Stimulated activated naive CD8-positive, alpha-beta T cell treated with anti-CD3 and anti-CD28 coated beads, Interleukin-15, amount 100 ng/mL, for 72 hours (primary cell): ENCODE data around the gene HOXD13.

Source experiments
- ATAC-seq: fragments of 150-1000 bp; cut with Tn5 transposase; 2 replicates; pipeline ENCODE4 v1.10.0; 2021; ENCODE audit warnings: mild to moderate bottlenecking, moderate library complexity
- DNase-seq, 2 donors: peaks; one replicate each; pipeline ENCODE4 v3.0.0; 2021 to 2022
- H3K27ac Mint-ChIP-seq, 2 donors: one replicate each; pipeline ENCODE4 v1.8.0; 2022; ENCODE audit warnings: mild to moderate bottlenecking in 2 of 2, mixed read lengths in 2 of 2, moderate library complexity in 2 of 2
- H3K27me3 Mint-ChIP-seq: one replicate; pipeline ENCODE4 v1.8.0; 2022; ENCODE audit warnings: mixed read lengths
- H3K4me1 Mint-ChIP-seq: one replicate; pipeline ENCODE4 v1.8.0; 2022; ENCODE audit warnings: mild to moderate bottlenecking, mixed read lengths
- H3K4me3 Mint-ChIP-seq, 2 donors: one replicate each; pipeline ENCODE4 v1.8.0; 2022; ENCODE audit warnings: mild to moderate bottlenecking in 2 of 2, mixed read lengths in 2 of 2, moderate library complexity in 1 of 2
- H3K9me3 Mint-ChIP-seq, 2 donors: one replicate each; pipeline ENCODE4 v1.8.0; 2022; ENCODE audit warnings: mixed read lengths in 2 of 2

Gene HOXD13

GRCh38 chr2:176125772-176126054 lies 33.2 kb downstream of the HOXD13 start:
- Mint-ChIP-seq H3K9me3 (no peaks in the 10 kb centered on the region), H3K4me1 (peaks cover 42% of the 10 kb centered on the region), H3K27ac (no peak overlapping the region), H3K27me3 (peaks cover 95% of the 10 kb centered on the region), H3K4me3 (no peak overlapping the region)
- no peak for DNase-seq
- ATAC-seq = no peak

DNA sequence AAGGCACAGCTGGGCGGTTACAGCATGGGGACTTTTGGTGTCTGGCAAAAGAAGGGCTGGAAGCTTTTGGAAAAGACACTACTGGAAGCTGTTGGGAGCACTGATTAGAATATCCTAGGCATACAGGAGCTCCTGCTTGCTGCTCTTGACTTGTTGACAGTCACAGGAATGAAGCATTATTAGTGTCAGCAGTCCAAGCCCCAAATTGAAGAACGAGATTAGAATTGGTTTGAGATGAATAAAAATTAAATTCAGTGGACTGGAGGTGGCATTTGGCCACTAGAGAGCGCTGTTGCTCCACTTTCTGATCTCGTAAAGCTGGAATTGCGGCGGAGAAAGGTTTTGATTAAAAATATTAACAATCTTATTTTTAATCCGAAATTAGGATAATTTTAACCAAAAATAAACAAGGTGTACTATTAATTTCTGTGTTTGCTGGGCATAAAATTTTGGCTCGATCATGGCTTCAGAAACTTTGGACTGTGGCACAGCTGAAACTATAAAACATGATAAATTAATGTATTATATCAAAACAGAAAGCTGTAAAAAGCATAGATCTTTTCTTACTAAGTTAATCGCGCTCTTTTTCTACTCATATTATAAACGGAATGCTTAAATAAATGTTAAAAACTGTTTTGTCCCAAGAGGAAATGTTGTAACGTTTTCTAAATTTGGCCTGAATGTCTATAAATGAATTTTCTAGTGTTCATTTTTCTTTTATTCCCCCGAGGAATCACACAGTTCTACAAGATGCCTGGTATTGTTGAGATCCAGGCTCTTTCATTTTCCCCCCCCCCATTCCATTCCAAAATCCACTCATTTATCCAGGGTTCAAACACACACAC lies 34.6 kb downstream of the HOXD13 start:
- Mint-ChIP-seq H3K27ac (no peak overlapping the region), H3K9me3 (no peaks in the 10 kb centered on the region), H3K4me1 (peaks cover 45% of the 10 kb centered on the region), H3K4me3 (no peak overlapping the region), H3K27me3 (peaks cover 96% of the 10 kb centered on the region)
- peak in 1 of 2 donors; percentile 58 for DNase-seq
- ATAC-seq = no peak

GRCh38 chr2:176127774-176128072 lies 35.2 kb downstream of the HOXD13 start:
- no peak for ATAC-seq
- no peak overlapping the region for H3K4me3 Mint-ChIP-seq
- H3K27me3 Mint-ChIP-seq = peaks cover 96% of the 10 kb centered on the region
- H3K27ac Mint-ChIP-seq = no peak overlapping the region
- no peak for DNase-seq
- peaks cover 51% of the 10 kb centered on the region for H3K4me1 Mint-ChIP-seq
- H3K9me3 Mint-ChIP-seq = no peaks in the 10 kb centered on the region

DNA sequence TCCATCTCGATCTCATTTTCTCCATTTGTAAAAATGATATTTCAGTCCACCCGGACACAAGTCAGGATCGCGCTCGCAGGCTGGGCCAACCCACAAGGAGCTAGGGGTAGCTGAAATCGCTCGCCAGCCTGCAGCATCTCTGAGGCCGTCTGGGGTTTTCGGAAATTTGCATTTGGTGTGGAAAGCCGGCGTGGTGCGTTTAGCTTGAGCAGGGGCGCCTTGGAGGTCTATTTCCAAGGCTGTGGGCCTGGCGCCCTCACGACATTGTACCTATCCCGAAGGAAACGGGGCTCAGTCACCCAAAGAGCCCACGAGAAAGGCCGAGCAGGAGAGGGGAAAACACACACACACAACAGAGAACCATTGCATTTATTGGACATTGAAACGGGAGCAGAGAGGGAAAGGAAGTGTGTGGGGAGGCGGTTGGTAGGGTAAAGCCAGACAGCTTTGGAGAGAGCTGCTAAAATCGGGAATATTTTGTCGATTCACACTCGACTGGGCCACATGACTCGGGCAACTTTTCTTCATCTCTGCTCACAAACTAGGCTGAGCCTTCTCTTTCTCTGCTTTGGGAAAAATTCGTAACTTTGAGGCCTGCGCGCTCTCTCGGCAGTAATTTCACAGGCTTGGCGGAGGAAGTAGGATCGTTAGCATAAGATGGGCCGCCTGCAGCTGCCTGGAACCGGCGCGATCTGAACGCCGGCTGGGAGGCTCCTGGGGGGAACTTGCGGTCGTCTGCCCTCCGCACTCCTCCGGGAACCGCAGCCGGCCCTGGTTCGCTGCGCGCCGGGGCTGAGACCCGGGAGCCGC lies 35.9 kb downstream of the HOXD13 start:
- DNase-seq = peak in 1 of 2 donors; percentile 9
- H3K27me3 Mint-ChIP-seq = peaks cover 96% of the 10 kb centered on the region
- peak overlapping the region; percentile 61 to 67 for H3K27ac Mint-ChIP-seq
- H3K9me3 Mint-ChIP-seq = no peaks in the 10 kb centered on the region
- peaks cover 51% of the 10 kb centered on the region for H3K4me1 Mint-ChIP-seq
- H3K4me3 Mint-ChIP-seq = peak overlapping the region; percentile 41 to 58
- ATAC-seq = no peak

GRCh38 chr2:176128982-176129796 lies 36.7 kb downstream of the HOXD13 start, which contains the start of gene HOXD8:
Gene HOXD8 (plus strand): TSS chr2:176129705. CDS start chr2:176130367, 662 bp downstream.
- Mint-ChIP-seq H3K27ac (peak within 1 kb of the TSS; percentile 61 to 67), H3K4me1 (peaks cover 43% of the 10 kb centered on the region), H3K4me3 (peak within 1 kb of the TSS; percentile 63 to 70), H3K9me3 (no peaks in the 10 kb centered on the region), H3K27me3 (peaks cover 96% of the 10 kb centered on the region)
- peak in 1 of 2 donors; percentile 35 for DNase-seq
- ATAC-seq = peak; percentile 43

DNA sequence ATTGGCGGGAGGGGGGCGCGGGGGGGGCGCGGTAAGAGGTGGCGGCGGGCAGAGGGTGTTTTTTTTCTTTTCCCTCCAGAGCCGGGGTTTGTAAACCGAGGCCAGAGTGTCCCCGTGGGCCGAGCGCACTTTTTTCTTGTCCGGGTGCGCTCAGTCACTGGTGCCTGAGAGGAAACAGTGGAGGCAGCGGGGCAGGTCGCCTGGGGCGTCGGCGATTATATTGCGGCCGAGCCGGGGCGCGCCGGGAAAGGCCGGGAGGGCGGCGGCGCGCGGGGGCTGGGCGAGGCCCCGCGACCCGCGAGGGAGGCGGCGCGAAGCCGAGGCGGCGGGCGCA lies 37.3 kb downstream of the HOXD13 start:
- Mint-ChIP-seq H3K9me3 (no peaks in the 10 kb centered on the region), H3K4me3 (peak overlapping the region; percentile 41 to 63), H3K27me3 (peaks cover 96% of the 10 kb centered on the region), H3K27ac (no peak overlapping the region), H3K4me1 (peaks cover 40% of the 10 kb centered on the region)
- ATAC-seq (peak; percentile 21), DNase-seq (peak in 1 of 2 donors; percentile 11)

DNA sequence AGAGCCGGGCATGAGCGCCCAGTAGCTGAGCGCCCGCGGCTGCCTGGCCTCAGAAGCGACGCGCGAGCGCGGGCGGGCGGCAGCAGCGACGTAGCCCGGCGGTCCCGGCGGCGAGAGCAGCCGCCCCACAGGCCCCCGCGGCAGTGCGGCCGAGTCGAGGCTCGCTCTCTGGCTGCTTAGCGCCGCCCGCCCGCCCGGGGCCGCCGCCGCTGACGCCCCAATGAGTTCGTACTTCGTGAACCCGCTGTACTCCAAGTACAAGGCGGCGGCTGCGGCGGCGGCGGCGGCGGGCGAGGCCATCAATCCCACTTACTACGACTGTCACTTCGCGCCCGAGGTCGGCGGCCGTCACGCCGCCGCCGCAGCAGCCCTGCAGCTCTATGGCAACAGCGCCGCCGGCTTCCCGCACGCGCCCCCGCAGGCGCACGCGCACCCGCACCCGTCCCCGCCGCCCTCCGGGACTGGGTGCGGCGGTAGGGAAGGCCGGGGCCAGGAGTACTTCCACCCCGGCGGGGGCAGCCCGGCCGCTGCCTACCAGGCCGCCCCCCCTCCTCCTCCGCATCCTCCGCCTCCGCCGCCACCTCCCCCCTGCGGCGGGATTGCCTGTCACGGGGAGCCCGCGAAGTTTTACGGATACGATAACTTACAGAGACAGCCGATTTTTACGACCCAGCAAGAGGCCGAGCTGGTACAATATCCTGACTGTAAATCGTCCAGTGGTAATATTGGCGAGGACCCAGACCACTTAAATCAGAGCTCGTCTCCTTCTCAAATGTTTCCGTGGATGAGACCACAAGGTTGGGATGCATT lies 37.8 kb downstream of the HOXD13 start:
- peaks cover 96% of the 10 kb centered on the region for H3K27me3 Mint-ChIP-seq
- DNase-seq = no peak
- peak overlapping the region in 1 of 2 donors; percentile 74 for H3K27ac Mint-ChIP-seq
- peaks cover 43% of the 10 kb centered on the region for H3K4me1 Mint-ChIP-seq
- no peaks in the 10 kb centered on the region for H3K9me3 Mint-ChIP-seq
- ATAC-seq = peak; percentile 55
- peak overlapping the region; percentile 45 to 70 for H3K4me3 Mint-ChIP-seq

DNA sequence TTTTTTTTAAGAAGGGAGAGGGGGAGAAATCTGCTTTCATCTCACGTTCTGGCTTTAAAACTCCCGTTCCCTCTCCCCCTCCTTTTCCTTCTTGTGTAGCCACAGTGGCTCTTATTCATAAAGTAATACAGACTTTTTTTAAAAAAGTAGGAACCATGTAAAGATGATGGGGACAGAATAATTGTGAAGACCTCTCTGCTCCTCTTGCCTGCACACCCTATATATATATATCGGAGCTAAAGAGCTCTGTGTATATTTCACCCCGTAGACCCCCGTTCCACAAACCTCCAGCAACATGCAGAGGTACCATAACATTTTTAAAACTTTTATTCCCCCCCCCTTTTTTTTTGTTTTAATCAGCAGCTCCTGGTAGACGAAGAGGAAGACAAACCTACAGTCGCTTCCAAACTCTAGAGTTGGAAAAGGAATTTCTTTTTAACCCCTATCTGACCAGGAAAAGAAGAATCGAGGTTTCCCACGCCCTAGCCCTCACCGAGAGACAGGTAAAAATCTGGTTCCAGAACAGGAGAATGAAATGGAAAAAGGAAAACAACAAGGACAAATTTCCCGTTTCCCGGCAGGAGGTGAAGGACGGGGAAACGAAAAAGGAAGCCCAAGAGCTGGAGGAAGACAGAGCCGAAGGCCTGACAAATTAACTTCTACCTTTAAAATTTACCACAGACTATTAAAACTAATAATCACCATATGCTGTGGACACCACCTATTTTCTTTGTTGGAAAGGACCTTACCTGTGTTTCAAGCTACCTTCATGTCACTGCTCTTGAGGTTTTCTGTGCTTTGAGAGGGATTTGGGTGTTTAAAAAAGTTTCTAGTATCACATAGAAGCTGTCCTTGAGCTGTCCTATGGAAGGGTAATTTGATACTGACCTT lies 38.7 kb downstream of the HOXD13 start:
- peaks cover 52% of the 10 kb centered on the region for H3K4me1 Mint-ChIP-seq
- H3K9me3 Mint-ChIP-seq = no peaks in the 10 kb centered on the region
- DNase-seq (no peak), ATAC-seq (no peak)
- peak overlapping the region in 1 of 2 donors; percentile 54 for H3K27ac Mint-ChIP-seq
- peaks cover 96% of the 10 kb centered on the region for H3K27me3 Mint-ChIP-seq
- H3K4me3 Mint-ChIP-seq = peak overlapping the region; percentile 45 to 57

DNA sequence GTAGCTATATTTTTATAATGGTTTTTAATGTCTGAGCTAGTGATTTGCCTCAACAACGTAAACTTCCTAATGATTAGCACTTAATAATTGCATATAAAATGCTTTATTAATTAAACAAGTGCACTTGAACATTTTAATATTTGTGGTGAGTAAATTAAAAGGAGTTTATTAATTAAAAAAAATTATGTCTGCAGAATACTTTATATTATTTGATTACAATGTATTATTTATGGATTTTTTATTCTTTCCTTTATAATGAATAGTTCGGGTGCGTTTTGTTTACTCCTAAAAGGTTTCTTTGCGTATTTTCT lies 39.3 kb downstream of the HOXD13 start:
- H3K27ac Mint-ChIP-seq = peak overlapping the region in 1 of 2 donors; percentile 6
- peaks cover 52% of the 10 kb centered on the region for H3K4me1 Mint-ChIP-seq
- ATAC-seq = no peak
- DNase-seq = no peak
- H3K9me3 Mint-ChIP-seq = no peaks in the 10 kb centered on the region
- H3K4me3 Mint-ChIP-seq = peak overlapping the region; percentile 72 to 73
- peaks cover 96% of the 10 kb centered on the region for H3K27me3 Mint-ChIP-seq

GRCh38 chr2:176132205-176133171 lies 40.0 kb downstream of the HOXD13 start:
- no peaks in the 10 kb centered on the region for H3K9me3 Mint-ChIP-seq
- H3K4me3 Mint-ChIP-seq = peak overlapping the region; percentile 72 to 73
- peaks cover 96% of the 10 kb centered on the region for H3K27me3 Mint-ChIP-seq
- ATAC-seq (no peak), DNase-seq (no peak)
- peaks cover 50% of the 10 kb centered on the region for H3K4me1 Mint-ChIP-seq
- peak overlapping the region in 1 of 2 donors; percentile 63 for H3K27ac Mint-ChIP-seq

DNA sequence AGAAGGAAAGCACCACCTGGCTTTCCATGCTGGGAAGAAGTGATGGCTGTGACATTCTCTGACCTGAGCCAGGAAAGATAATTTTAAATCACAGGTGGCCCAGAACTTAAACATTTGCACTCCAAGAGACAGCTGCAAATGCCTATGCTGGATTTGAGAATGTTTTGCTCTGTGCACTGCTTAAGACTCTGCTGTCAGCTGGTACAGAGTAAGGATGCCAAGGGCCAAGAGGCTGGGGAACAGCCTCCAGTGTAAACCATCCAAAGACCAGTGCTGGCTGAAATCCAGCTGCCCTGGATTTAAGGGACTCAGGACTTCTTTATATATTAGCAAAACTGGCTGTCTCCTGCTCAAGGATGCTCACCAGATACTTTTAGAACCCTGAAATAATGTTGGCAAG lies 40.9 kb downstream of the HOXD13 start:
- DNase-seq (no peak), ATAC-seq (no peak)
- Mint-ChIP-seq H3K27ac (no peak overlapping the region), H3K4me1 (peaks cover 43% of the 10 kb centered on the region), H3K27me3 (peaks cover 96% of the 10 kb centered on the region), H3K4me3 (no peak overlapping the region), H3K9me3 (peaks cover 0 to 3% of the 10 kb centered on the region in 2 donors)

DNA sequence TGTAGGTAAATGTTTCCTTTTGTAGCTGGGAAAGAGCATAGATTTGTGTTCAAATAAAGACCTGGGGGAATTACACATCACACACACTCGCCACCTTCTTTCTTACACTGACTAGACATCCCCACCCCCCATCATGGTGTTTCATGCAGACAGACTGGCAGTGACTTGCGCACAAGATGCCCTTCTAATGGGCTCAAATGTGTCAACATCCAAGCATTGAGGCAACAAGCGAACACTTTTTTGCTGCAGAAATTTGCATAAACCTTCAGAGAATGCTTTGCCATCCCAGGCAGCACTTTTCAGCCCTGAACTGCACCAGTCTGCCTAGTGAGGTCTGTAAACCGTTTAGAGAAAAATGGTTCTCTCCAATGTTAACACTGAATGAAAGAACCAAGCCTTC lies 41.5 kb downstream of the HOXD13 start:
- H3K27me3 Mint-ChIP-seq = peaks cover 96% of the 10 kb centered on the region
- no peak overlapping the region for H3K4me3 Mint-ChIP-seq
- DNase-seq (no peak), ATAC-seq (no peak)
- peaks cover 43% of the 10 kb centered on the region for H3K4me1 Mint-ChIP-seq
- H3K27ac Mint-ChIP-seq = no peak overlapping the region
- H3K9me3 Mint-ChIP-seq = peaks cover 0 to 6% of the 10 kb centered on the region in 2 donors

DNA sequence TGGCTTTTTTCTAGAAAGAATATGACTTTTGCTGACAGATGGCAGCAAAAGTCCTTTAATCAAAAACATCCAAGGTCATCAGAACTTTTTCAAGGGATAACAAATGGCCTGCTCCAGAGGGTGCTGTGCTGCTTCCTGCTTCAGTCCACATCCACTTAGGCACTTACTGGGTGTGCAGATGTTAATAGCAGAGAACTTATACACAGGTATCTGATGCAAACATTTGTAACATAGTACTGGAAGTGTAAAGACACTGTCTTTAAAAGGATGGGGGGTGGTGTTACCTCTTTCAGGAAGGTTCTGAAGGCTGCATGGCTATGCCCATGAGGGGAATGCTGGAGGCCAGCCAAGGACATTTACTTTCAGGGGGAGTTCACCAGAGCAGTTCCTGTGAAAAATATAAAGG lies 42.5 kb downstream of the HOXD13 start:
- peaks cover 49% of the 10 kb centered on the region for H3K4me1 Mint-ChIP-seq
- ATAC-seq (no peak), DNase-seq (no peak)
- H3K4me3 Mint-ChIP-seq = no peak overlapping the region
- H3K27me3 Mint-ChIP-seq = peaks cover 97% of the 10 kb centered on the region
- no peak overlapping the region for H3K27ac Mint-ChIP-seq
- H3K9me3 Mint-ChIP-seq = peaks cover 0 to 6% of the 10 kb centered on the region in 2 donors
